ENCODE data around the gene CPNE6.

The CPNE6 gene

GRCh38 chr14:24069411-24069735 lies 2.0 kb upstream of the CPNE6 start:
- no peak for DNase-seq (ENCODE audit: low read depth)

GRCh38 chr14:24070285-24071143 lies 848 bp upstream of the CPNE6 start:
- DNase-seq (ENCODE audit: low read depth) = no peak

GRCh38 chr14:24071836-24072430 lies 571 bp downstream of the CPNE6 start:
- DNase-seq (ENCODE audit: low read depth) = no peak

- DNase-seq (ENCODE audit: low read depth) = no peak
These were observed 1.1 kb downstream of the CPNE6 start for GRCh38 chr14:24072436-24072835.

GRCh38 chr14:24072881-24073877 lies 1.8 kb downstream of the CPNE6 start:
- DNase-seq (ENCODE audit: low read depth) = no peak

GRCh38 chr14:24074625-24075484 lies 3.5 kb downstream of the CPNE6 start:
- no peak for DNase-seq (ENCODE audit: low read depth)

GRCh38 chr14:24075485-24076301 lies 4.3 kb downstream of the CPNE6 start:
- DNase-seq (ENCODE audit: low read depth) = no peak

GRCh38 chr14:24076302-24076601 lies 4.9 kb downstream of the CPNE6 start:
- no peak for DNase-seq (ENCODE audit: low read depth)

GRCh38 chr14:24077086-24077485 lies 5.7 kb downstream of the CPNE6 start:
- no peak for DNase-seq (ENCODE audit: low read depth)

- no peak for DNase-seq (ENCODE audit: low read depth)
These were observed 6.8 kb downstream of the CPNE6 start for GRCh38 chr14:24078146-24078545.

GRCh38 chr14:24079491-24080141 lies 8.3 kb downstream of the CPNE6 start:
- DNase-seq (ENCODE audit: low read depth) = no peak

- DNase-seq (ENCODE audit: low read depth) = no peak
These were observed 8.8 kb downstream of the CPNE6 start for GRCh38 chr14:24080142-24080530.

- peak; percentile 34 for DNase-seq (ENCODE audit: low read depth)
These were observed 9.8 kb downstream of the CPNE6 start for GRCh38 chr14:24080888-24081738.

- DNase-seq (ENCODE audit: low read depth) = no peak
These were observed 10.4 kb downstream of the CPNE6 start for GRCh38 chr14:24081739-24082211.

GRCh38 chr14:24082411-24083080 lies 11.2 kb downstream of the CPNE6 start:
- DNase-seq (ENCODE audit: low read depth) = no peak

GRCh38 chr14:24083462-24083861 lies 12.1 kb downstream of the CPNE6 start:
- no peak for DNase-seq (ENCODE audit: low read depth)

- no peak for DNase-seq (ENCODE audit: low read depth)
These were observed 13.1 kb downstream of the CPNE6 start for GRCh38 chr14:24084440-24084839.

GRCh38 chr14:24085215-24085614 lies 13.9 kb downstream of the CPNE6 start:
- DNase-seq (ENCODE audit: low read depth) = no peak
